ENCODE results near the gene GBF1.

The GBF1 gene

GRCh38 chr10:102227050-102227449 lies 18.3 kb upstream of the GBF1 start:
- DNase-seq (ENCODE audit: low read depth) = no peak
- H3K4me3 ChIP-seq (ENCODE audit: low read depth, low read length) = no peak overlapping the region
- TF ChIP-seq, protein P1, sequence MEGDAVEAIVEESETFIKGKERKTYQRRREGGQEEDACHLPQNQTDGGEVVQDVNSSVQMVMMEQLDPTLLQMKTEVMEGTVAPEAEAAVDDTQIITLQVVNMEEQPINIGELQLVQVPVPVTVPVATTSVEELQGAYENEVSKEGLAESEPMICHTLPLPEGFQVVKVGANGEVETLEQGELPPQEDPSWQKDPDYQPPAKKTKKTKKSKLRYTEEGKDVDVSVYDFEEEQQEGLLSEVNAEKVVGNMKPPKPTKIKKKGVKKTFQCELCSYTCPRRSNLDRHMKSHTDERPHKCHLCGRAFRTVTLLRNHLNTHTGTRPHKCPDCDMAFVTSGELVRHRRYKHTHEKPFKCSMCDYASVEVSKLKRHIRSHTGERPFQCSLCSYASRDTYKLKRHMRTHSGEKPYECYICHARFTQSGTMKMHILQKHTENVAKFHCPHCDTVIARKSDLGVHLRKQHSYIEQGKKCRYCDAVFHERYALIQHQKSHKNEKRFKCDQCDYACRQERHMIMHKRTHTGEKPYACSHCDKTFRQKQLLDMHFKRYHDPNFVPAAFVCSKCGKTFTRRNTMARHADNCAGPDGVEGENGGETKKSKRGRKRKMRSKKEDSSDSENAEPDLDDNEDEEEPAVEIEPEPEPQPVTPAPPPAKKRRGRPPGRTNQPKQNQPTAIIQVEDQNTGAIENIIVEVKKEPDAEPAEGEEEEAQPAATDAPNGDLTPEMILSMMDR (IDR thresholded peaks at IDR 0.05; ENCODE audit: insufficient read depth, low read depth, low read length, missing control alignments) = no peak

- TF ChIP-seq, protein P1 (IDR thresholded peaks at IDR 0.05; ENCODE audit: insufficient read depth, low read depth, low read length, missing control alignments) = peak; percentile 98
- peak overlapping the region; percentile 33 for H3K4me3 ChIP-seq (ENCODE audit: low read depth, low read length)
- DNase-seq (ENCODE audit: low read depth) = peak; percentile 85
Measured at GRCh38 chr10:102229810-102230263, 15.5 kb upstream of the GBF1 start.

GRCh38 chr10:102230264-102230860 lies 15.0 kb upstream of the GBF1 start:
- peak; percentile 22 for DNase-seq (ENCODE audit: low read depth)
- TF ChIP-seq, protein P1 (IDR thresholded peaks at IDR 0.05; ENCODE audit: insufficient read depth, low read depth, low read length, missing control alignments) = no peak
- peak overlapping the region; percentile 33 for H3K4me3 ChIP-seq (ENCODE audit: low read depth, low read length)

DNA sequence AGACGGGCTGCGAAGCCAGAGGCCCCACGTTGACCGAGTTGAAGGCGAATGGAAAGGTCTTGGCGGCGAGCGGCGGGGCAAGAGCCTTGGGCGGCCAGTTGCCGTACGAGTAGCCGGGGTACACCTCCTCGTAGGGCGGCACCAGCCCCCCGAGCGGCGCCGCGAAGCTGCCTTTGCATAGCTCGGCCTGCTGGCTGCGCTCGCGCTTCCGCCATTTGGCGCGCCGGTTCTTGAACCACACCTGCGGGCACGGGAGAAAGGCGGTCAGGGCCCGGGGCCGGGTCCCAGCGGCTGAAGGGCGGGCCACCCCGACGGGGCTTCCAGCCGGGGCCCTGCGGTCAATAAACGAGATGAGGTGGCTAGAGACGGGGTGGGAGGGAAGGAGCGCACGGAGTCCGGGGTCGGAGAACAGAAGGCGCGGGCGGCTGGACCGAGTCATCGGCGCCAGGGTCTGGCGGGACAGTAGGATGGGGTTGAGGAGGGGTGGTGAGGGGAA lies 14.4 kb upstream of the GBF1 start:
- TF ChIP-seq, protein P1 (IDR thresholded peaks at IDR 0.05; ENCODE audit: insufficient read depth, low read depth, low read length, missing control alignments) = peak; percentile 29
- H3K4me3 ChIP-seq (ENCODE audit: low read depth, low read length) = peak overlapping the region; percentile 31
- DNase-seq (ENCODE audit: low read depth) = peak; percentile 54

DNA sequence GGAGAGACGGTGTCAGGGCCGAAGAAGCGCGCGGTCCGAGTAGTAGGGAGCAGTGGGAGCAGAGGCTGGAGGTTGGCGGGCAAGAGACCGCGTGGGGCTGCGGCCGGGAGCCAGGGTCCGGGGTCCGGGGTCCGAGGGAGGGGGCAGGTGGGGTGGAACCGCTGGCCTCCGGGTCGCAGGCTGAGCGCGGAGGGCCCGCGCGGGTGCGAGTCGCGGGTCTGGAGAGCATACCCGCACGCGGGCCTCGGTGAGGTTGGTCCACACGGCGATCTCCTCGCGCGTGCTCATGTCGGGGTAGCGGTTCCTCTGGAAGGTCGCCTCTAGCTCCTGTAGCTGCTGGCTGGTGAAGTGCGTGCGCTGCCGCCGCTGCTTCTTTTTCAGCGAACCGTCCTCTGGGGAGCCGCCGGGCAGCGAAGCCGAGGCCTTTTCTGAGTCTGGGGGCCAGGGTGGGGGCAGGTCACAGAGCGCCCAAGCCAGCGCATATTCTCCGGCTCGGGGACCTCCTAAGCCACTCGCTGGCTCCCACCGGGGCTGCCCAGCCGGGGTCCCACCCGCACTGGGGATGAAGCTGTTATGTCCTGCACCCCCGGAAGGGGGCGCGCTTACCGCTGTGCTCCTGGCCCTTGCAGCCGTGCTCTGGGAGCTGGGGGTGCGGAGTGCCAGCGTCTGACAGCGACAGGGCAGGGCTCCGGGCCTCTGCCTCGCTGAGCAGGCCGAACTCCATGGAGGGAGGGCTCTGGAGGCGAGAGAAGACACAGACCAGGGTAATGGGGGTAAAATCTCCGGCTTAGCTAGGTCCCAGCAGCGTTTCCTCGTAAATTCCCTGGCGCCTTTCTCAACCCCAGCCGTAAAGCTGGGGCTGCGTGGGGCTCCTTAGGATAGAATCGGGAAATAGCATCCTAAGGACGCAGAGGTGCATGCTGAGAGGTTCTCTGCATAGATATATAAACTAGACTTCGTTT lies 13.7 kb upstream of the GBF1 start:
- H3K4me3 ChIP-seq (ENCODE audit: low read depth, low read length) = peak overlapping the region; percentile 31
- TF ChIP-seq, protein P1 (IDR thresholded peaks at IDR 0.05; ENCODE audit: insufficient read depth, low read depth, low read length, missing control alignments) = peak; percentile 83
- DNase-seq (ENCODE audit: low read depth) = peak; percentile 54

- DNase-seq (ENCODE audit: low read depth) = no peak
- TF ChIP-seq, protein P1 (IDR thresholded peaks at IDR 0.05; ENCODE audit: insufficient read depth, low read depth, low read length, missing control alignments) = no peak
- no peak overlapping the region for H3K4me3 ChIP-seq (ENCODE audit: low read depth, low read length)
Measured at GRCh38 chr10:102233997-102234396, 11.3 kb upstream of the GBF1 start.
